Adrenal gland (tissue), 12 donors: ENCODE results near the gene MRPS11. TPM values are rescaled to one million over a fixed set of nuclear protein-coding genes. Genes with fewer than 3 reads are reported as not detected.

Source experiments
- DNase-seq, 7 donors: peaks; one replicate each; pipeline ENCODE4 v3.0.0-alpha.2; 2019 to 2020
- H3K27ac ChIP-seq, 5 donors: fragments of 200-600 bp; sonication (generic) in 4 of 5; 1 replicate in 3 of 5; 2 replicates in 2 of 5; pipeline versions ENCODE4 v1.5.1 to v1.8.0; 2016 to 2020; ENCODE audit warnings: mild to moderate bottlenecking in 1 of 5
- H3K27me3 ChIP-seq: fragments of 200-600 bp; 2 replicates; pipeline ENCODE4 v1.8.0; 2021
- H3K36me3 ChIP-seq, 2 donors: fragments of 200-600 bp; replicated peaks in 1 of 2; 1 replicate in 1 of 2; 2 replicates in 1 of 2; pipeline versions ENCODE4 v1.5.1 to v1.8.0; 2018 to 2022
- H3K4me1 ChIP-seq, 2 donors: fragments of 200-600 bp; replicated peaks in 1 of 2; 1 replicate in 1 of 2; 2 replicates in 1 of 2; pipeline versions ENCODE4 v1.5.1 to v1.8.0; 2018 to 2021
- H3K4me3 ChIP-seq, 4 donors: fragments of 200-600 bp; sonication (generic) in 3 of 4; one replicate each; pipeline ENCODE4 v1.5.1; 2016 to 2018
- H3K9me3 ChIP-seq, 3 donors: fragments of 200-600 bp; sonication (generic) in 1 of 3; replicated peaks in 1 of 3; 1 replicate in 2 of 3; 2 replicates in 1 of 3; pipeline versions ENCODE4 v1.5.1 to v1.8.0; 2016 to 2021
- CTCF ChIP-seq, 6 experiments: fragments of 450-650 bp in 4 of 6; fragments of 200-600 bp in 2 of 6; sonication (generic) in 1 of 6; IDR thresholded peaks; 1 replicate in 5 of 6; 2 replicates in 1 of 6; pipeline versions ENCODE4 v1.5.1 to v1.8.0; 2016 to 2021; ENCODE audit warnings: antibody characterized with exemption in 6 of 6, mild to moderate bottlenecking in 2 of 6, moderate library complexity in 1 of 6
- POLR2A ChIP-seq, 2 donors: fragments of 450-650 bp; IDR thresholded peaks; one replicate each; pipeline ENCODE4 v1.6.1; 2017; ENCODE audit warnings: antibody characterized with exemption in 2 of 2, mild to moderate bottlenecking in 2 of 2, moderate library complexity in 1 of 2
- WGBS, 4 donors: extraction: QIAGEN DNeasy Blood & Tissue Kit in 2 of 4; methylation state at CpG; one replicate each; pipeline versions ENCODE4 v1.1.5 to v1.1.7; 2013 to 2017; 5-methylcytosine and 5-hydroxymethylcytosine counted together
- intact Hi-C, 2 donors: fragments of 100-400 bp; cut with DNase I; formaldehyde crosslinking; loops; one replicate each; pipeline versions ENCODE4 v1.14.1 to v1.15.0; 2022 to 2023
- polyA plus RNA-seq, 3 donors: library from polyadenylated mRNA; stranded (reverse); fragments of 200-250 nt in 2 of 3; fragments of 350-450 nt in 1 of 3; fragmentation: Illumina TruSeq in 1 of 3; extraction: RNeasy Lipid Tissue Mini Kit (QIAGEN cat#74804) in 1 of 3; gene quantifications; one replicate each; pipeline ENCODE4 v1.2.3, GENCODE V29; 2013 to 2014
- total RNA-seq, 9 donors: library from RNA; depleted of rRNA in 4 of 9; stranded (reverse); fragments of >200 nt in 4 of 9; fragments of 120-200 nt in 1 of 9; fragmentation: NEBNext Ultra II Directional in 1 of 9; extraction: Animal tissue kit (Norgen Biotek cat#: 25700) in 1 of 9; gene quantifications; one replicate each; pipeline versions ENCODE4 v1.1.0 to v1.2.4, GENCODE V29; 2013 to 2023
- donor health status: healthy with polysubstance abuse.
- donor health status: Bipolar disorder and iron deficiency.
- donor health status: DM: yes; HTN: yes; CAD: no.
- donor health status: DM: no; HTN: no; CAD: no.
- donor health status: DM: no; HTN: no; CAD: no.
- donor health status: DM: yes; HTN: yes; CAD: no.

The MRPS11 gene
- total and polyA plus RNA-seq, 12 donors: 41.3 to 194 (median 59.6) TPM

- no peak for DNase-seq
- WGBS, 4 donors: 35 to 65% (median 37%) methylated on average over 1 of the region's 1 CpG
- H3K27me3 ChIP-seq: no peaks in the 10 kb centered on the region
- no peaks in the 10 kb centered on the region for H3K9me3 ChIP-seq
- no peak overlapping the region for H3K4me3 ChIP-seq
- TF ChIP-seq CTCF (IDR thresholded peaks at IDR 0.05) (no peak), POLR2A (IDR thresholded peaks at IDR 0.05) (no peak)
- H3K4me1 ChIP-seq: peaks cover 3 to 13% of the 10 kb centered on the region in 2 donors
- intact Hi-C loops: no loop called here
- H3K27ac ChIP-seq: no peak overlapping the region
- H3K36me3 ChIP-seq: peaks cover 0 to 23% of the 10 kb centered on the region in 2 donors
Measured at GRCh38 chr15:88454236-88454635, 13.3 kb upstream of the MRPS11 start.

- 15 to 36% (median 30%) methylated on average over 6 to 9 of the region's 9 CpGs for WGBS, 4 donors
- Histone ChIP-seq H3K4me3 (no peak overlapping the region), H3K4me1 (peaks cover 3 to 13% of the 10 kb centered on the region in 2 donors), H3K27ac (peak overlapping the region in 1 of 5 donors; percentile 36), H3K27me3 (no peaks in the 10 kb centered on the region), H3K36me3 (peaks cover 0 to 32% of the 10 kb centered on the region in 2 donors), H3K9me3 (no peaks in the 10 kb centered on the region)
- intact Hi-C loops: no loop called here
- peak; percentile 40 to 69 (median 66) for TF ChIP-seq CTCF (IDR thresholded peaks at IDR 0.05)
- TF ChIP-seq POLR2A (IDR thresholded peaks at IDR 0.05): no peak
- DNase-seq: peak; percentile 67 to 91 (median 80)
Measured at GRCh38 chr15:88454867-88455810, 12.4 kb upstream of the MRPS11 start.

- Histone ChIP-seq H3K27ac (no peak overlapping the region), H3K4me1 (peaks cover 3 to 13% of the 10 kb centered on the region in 2 donors), H3K27me3 (no peaks in the 10 kb centered on the region), H3K9me3 (no peaks in the 10 kb centered on the region), H3K36me3 (peaks cover 0 to 46% of the 10 kb centered on the region in 2 donors), H3K4me3 (no peak overlapping the region)
- 94 to 99% (median 98%) methylated on average over 3 of the region's 3 CpGs for WGBS, 4 donors
- DNase-seq: peak in 2 of 7 donors; percentile 1 to 15
- intact Hi-C loops: no loop called here
- TF ChIP-seq POLR2A (IDR thresholded peaks at IDR 0.05): no peak
- TF ChIP-seq CTCF (IDR thresholded peaks at IDR 0.05): no peak
Measured at GRCh38 chr15:88456733-88457132, 10.8 kb upstream of the MRPS11 start.

GRCh38 chr15:88463870-88464532 lies 3.5 kb upstream of the MRPS11 start:
- peak overlapping the region in 3 of 5 donors; percentile 21 to 50 (median 41) for H3K27ac ChIP-seq
- peaks cover 37 to 55% of the 10 kb centered on the region in 2 donors for H3K4me1 ChIP-seq
- H3K36me3 ChIP-seq: peaks cover 0 to 52% of the 10 kb centered on the region in 2 donors
- H3K9me3 ChIP-seq: no peaks in the 10 kb centered on the region
- 33 to 50% (median 47%) methylated on average over 2 of the region's 2 CpGs for WGBS, 4 donors
- no peak overlapping the region for H3K4me3 ChIP-seq
- intact Hi-C loops: no loop called here
- no peaks in the 10 kb centered on the region for H3K27me3 ChIP-seq
- TF ChIP-seq POLR2A (IDR thresholded peaks at IDR 0.05) (no peak), CTCF (IDR thresholded peaks at IDR 0.05) (no peak)
- no peak for DNase-seq
